Coronary artery (tissue), 2 donors: ENCODE results near the gene TMEM218.

ENCODE experiments used
- DNase-seq: peaks from one replicate; pipeline ENCODE4 v3.0.0-alpha.2; 2017; ENCODE audit warnings: low spot score
- H3K27ac ChIP-seq, 2 donors: fragments of 200-600 bp; sonication (generic); one replicate each; pipeline ENCODE4 v1.5.1; 2016 to 2019
- H3K4me3 ChIP-seq: fragments of 200-600 bp; sonication (generic); 2 replicates; pipeline ENCODE4 v1.5.1; 2016; ENCODE audit warnings: mild to moderate bottlenecking, moderate library complexity
- CTCF ChIP-seq: fragments of 200-600 bp; sonication (generic); IDR thresholded peaks from one replicate; pipeline ENCODE4 v1.5.1; 2019; ENCODE audit warnings: antibody characterized with exemption

The TMEM218 gene

GRCh38 chr11:125132071-125132470 is 20.6 kb upstream of the TMEM218 start:
- DNase-seq = no peak
- Histone ChIP-seq H3K27ac (no peak overlapping the region), H3K4me3 (no peak overlapping the region)
- TF ChIP-seq CTCF = no peak

- no peak for DNase-seq
- no peak for TF ChIP-seq CTCF
- Histone ChIP-seq H3K27ac (no peak overlapping the region), H3K4me3 (no peak overlapping the region)
Measured at GRCh38 chr11:125129316-125129993, 18.0 kb upstream of the TMEM218 start.

- DNase-seq = no peak
- no peak overlapping the region for H3K4me3 ChIP-seq
- no peak for TF ChIP-seq CTCF
- H3K27ac ChIP-seq = no peak overlapping the region
Measured at GRCh38 chr11:125128450-125128849, 17.0 kb upstream of the TMEM218 start.

- H3K27ac ChIP-seq = no peak overlapping the region
- DNase-seq = no peak
- TF ChIP-seq CTCF = no peak
- H3K4me3 ChIP-seq = no peak overlapping the region
Measured at GRCh38 chr11:125124618-125124992, 13.2 kb upstream of the TMEM218 start.

GRCh38 chr11:125123947-125124617 is 12.7 kb upstream of the TMEM218 start:
- no peak for DNase-seq
- Histone ChIP-seq H3K27ac (peak overlapping the region in 1 of 2 donors; percentile 14), H3K4me3 (no peak overlapping the region)
- no peak for TF ChIP-seq CTCF

- DNase-seq = no peak
- Histone ChIP-seq H3K4me3 (no peak overlapping the region), H3K27ac (peak overlapping the region in 1 of 2 donors; percentile 14)
- TF ChIP-seq CTCF = no peak
Measured at GRCh38 chr11:125123194-125123946, 11.9 kb upstream of the TMEM218 start.
